GM19035 (cell line): ENCODE results near the gene POLR2L.

Experiments
- ATAC-seq: cut with Tn5 transposase; IDR thresholded peaks from one replicate; pipeline ENCODE4 v1.9.1; 2021; ENCODE audit not compliant: unreplicated experiment

Gene POLR2L

GRCh38 chr11:839875-840617 is 2.3 kb downstream of the POLR2L start:
- no peak for ATAC-seq

- ATAC-seq = no peak
Observed at GRCh38 chr11:839280-839623, 3.1 kb downstream of the POLR2L start.

GRCh38 chr11:838441-839279 is 3.7 kb downstream of the POLR2L start:
- no peak for ATAC-seq

GRCh38 chr11:837990-838307 is 4.4 kb downstream of the POLR2L start:
- ATAC-seq = no peak

GRCh38 chr11:837189-837989 is 4.9 kb downstream of the POLR2L start:
- no peak for ATAC-seq

GRCh38 chr11:836700-837099 is 5.6 kb downstream of the POLR2L start:
- ATAC-seq = no peak

GRCh38 chr11:836274-836673 is 6.1 kb downstream of the POLR2L start:
- no peak for ATAC-seq

- no peak for ATAC-seq
Observed at GRCh38 chr11:834371-835316, 7.7 kb downstream of the POLR2L start.

GRCh38 chr11:833849-834311 is 8.4 kb downstream of the POLR2L start:
- ATAC-seq = no peak

- ATAC-seq = peak; percentile 29
Observed at GRCh38 chr11:833114-833791, 9.1 kb downstream of the POLR2L start.

- peak; percentile 39 for ATAC-seq
Observed at GRCh38 chr11:832529-833113, 9.7 kb downstream of the POLR2L start, which contains the start of gene CD151. Gene CD151, plus strand, starts transcription at chr11:832952. Its CDS starts 3,118 bp downstream, at chr11:836070.

GRCh38 chr11:831961-832528 is 10.3 kb downstream of the POLR2L start:
- no peak for ATAC-seq

GRCh38 chr11:831118-831864 is 11.0 kb downstream of the POLR2L start:
- no peak for ATAC-seq

- peak; percentile 39 for ATAC-seq
Observed at GRCh38 chr11:830295-831117, 11.8 kb downstream of the POLR2L start.

GRCh38 chr11:829847-830294 is 12.5 kb downstream of the POLR2L start:
- no peak for ATAC-seq

GRCh38 chr11:829176-829846 is 13.0 kb downstream of the POLR2L start:
- ATAC-seq = no peak
